Nephron (organoid): ENCODE results near the gene CFAP221.
A peak's percentile ranks its signal among the peaks of the same experiment; 100 is the strongest.

Source experiments
- H3K27ac Mint-ChIP-seq, 3 experiments: 2 replicates each; pipeline ENCODE4 v1.8.0; 2020; ENCODE audit warnings: mixed read lengths in 3 of 3, mild to moderate bottlenecking in 2 of 3, moderate library complexity in 1 of 3
- H3K27me3 Mint-ChIP-seq: 2 replicates; pipeline ENCODE4 v1.8.0; 2021; ENCODE audit warnings: low read depth, mild to moderate bottlenecking, moderate library complexity, mixed read lengths
- H3K36me3 Mint-ChIP-seq: 2 replicates; pipeline ENCODE4 v1.8.0; 2020; ENCODE audit warnings: low read depth, mixed read lengths
- H3K4me1 Mint-ChIP-seq: 2 replicates; pipeline ENCODE4 v1.8.0; 2020; ENCODE audit warnings: mixed read lengths
- H3K4me3 Mint-ChIP-seq, 3 experiments: 2 replicates each; pipeline ENCODE4 v1.8.0; 2020; ENCODE audit warnings: mild to moderate bottlenecking in 3 of 3, mixed read lengths in 3 of 3, moderate library complexity in 2 of 3
- H3K9me3 Mint-ChIP-seq: 2 replicates; pipeline ENCODE4 v1.8.0; 2020; ENCODE audit warnings: mixed read lengths
- TF ChIP-seq, protein P1 (sequence below), 3 experiments: fragments of 200-600 bp; sonication (generic); IDR thresholded peaks; one replicate each; pipeline ENCODE4 v1.5.0; 2021; ENCODE audit warnings: antibody characterized with exemption in 3 of 3; ENCODE audit not compliant: unreplicated experiment in 3 of 3

Gene CFAP221

DNA sequence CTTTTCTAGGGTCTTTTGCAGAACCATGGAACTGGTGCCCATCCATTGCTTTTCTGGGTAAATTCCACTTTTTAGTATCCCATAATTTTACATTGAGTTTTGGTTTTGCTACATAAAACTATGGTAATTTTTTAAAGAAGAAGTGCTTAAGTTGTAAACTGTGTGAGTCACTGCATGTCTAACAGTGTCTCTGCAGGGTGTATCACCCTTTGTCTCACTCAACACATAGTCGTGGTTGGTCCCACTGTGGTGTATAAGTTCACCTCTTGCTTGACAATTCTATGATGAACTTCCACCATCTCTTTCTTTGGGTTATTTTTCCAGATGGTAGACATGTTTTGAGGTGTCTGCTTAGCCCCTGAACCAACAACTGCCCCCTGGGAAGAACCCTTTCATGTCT, 30.4 kb upstream of the CFAP221 start:
- Mint-ChIP-seq H3K9me3 (peaks cover 11% of the 10 kb centered on the region), H3K27me3 (peaks cover 35% of the 10 kb centered on the region), H3K4me1 (no peaks in the 10 kb centered on the region)

DNA sequence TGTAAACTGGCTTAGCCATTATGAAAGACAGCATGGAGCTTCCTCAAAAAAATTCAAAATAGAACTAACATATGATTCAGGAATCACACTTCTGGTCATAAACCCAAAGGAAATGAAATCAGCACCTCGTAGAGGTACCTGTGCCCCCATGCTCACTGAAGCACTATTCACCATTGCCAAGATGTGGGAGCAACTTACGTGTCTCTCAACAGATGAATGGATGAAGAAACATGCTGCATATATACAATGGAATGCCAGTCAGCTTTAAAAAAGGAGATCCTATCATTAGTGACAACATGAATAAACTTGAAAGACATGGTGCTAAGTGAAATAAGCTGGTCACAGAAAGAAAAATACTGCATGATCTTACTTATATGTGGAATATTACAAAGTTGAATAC, 28.1 kb upstream of the CFAP221 start:
- H3K36me3 Mint-ChIP-seq: peaks cover 18% of the 10 kb centered on the region
- H3K4me3 Mint-ChIP-seq: no peak overlapping the region
- peaks cover 2% of the 10 kb centered on the region for H3K4me1 Mint-ChIP-seq
- H3K27me3 Mint-ChIP-seq: peaks cover 45% of the 10 kb centered on the region
- TF ChIP-seq, protein P1, sequence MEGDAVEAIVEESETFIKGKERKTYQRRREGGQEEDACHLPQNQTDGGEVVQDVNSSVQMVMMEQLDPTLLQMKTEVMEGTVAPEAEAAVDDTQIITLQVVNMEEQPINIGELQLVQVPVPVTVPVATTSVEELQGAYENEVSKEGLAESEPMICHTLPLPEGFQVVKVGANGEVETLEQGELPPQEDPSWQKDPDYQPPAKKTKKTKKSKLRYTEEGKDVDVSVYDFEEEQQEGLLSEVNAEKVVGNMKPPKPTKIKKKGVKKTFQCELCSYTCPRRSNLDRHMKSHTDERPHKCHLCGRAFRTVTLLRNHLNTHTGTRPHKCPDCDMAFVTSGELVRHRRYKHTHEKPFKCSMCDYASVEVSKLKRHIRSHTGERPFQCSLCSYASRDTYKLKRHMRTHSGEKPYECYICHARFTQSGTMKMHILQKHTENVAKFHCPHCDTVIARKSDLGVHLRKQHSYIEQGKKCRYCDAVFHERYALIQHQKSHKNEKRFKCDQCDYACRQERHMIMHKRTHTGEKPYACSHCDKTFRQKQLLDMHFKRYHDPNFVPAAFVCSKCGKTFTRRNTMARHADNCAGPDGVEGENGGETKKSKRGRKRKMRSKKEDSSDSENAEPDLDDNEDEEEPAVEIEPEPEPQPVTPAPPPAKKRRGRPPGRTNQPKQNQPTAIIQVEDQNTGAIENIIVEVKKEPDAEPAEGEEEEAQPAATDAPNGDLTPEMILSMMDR (IDR thresholded peaks at IDR 0.05; ENCODE audit: unreplicated experiment in 3 of 3): no peak
- H3K27ac Mint-ChIP-seq: no peak overlapping the region
- peaks cover 11% of the 10 kb centered on the region for H3K9me3 Mint-ChIP-seq

More for the DNA sequence above, 30.4 kb upstream of the CFAP221 start:
- Mint-ChIP-seq H3K4me3 (no peak overlapping the region), H3K27ac (no peak overlapping the region), H3K36me3 (peaks cover 15% of the 10 kb centered on the region)
- TF ChIP-seq, protein P1 (IDR thresholded peaks at IDR 0.05; ENCODE audit: unreplicated experiment in 3 of 3): no peak

DNA sequence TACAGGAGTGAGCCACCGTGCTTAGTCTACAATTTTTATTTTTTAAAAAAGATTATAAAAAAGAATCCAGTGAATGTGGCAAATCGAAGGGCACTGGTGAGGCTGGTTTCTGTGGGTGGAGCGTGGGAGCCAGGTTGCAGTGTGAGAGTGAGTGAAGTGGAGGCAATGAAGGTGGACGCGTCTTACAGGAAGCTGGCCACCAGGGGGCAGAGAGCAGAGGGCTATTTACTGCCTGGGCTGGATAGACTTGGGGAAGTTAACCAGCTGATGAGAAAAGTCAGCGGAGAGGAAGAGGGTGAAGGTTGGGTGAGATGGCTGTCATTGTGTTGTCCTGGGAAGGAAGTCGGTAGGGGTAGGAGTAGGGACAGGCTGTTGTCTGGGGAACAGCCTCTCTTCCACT, 26.8 kb upstream of the CFAP221 start:
- H3K27ac Mint-ChIP-seq: peak overlapping the region in 1 of 3 experiments; percentile 16
- H3K27me3 Mint-ChIP-seq: peaks cover 58% of the 10 kb centered on the region
- H3K4me1 Mint-ChIP-seq: peaks cover 8% of the 10 kb centered on the region
- TF ChIP-seq, protein P1 (IDR thresholded peaks at IDR 0.05; ENCODE audit: unreplicated experiment in 3 of 3): peak in 2 of 3 experiments; percentile 33 to 51
- peaks cover 18% of the 10 kb centered on the region for H3K36me3 Mint-ChIP-seq
- peaks cover 11% of the 10 kb centered on the region for H3K9me3 Mint-ChIP-seq
- no peak overlapping the region for H3K4me3 Mint-ChIP-seq

DNA sequence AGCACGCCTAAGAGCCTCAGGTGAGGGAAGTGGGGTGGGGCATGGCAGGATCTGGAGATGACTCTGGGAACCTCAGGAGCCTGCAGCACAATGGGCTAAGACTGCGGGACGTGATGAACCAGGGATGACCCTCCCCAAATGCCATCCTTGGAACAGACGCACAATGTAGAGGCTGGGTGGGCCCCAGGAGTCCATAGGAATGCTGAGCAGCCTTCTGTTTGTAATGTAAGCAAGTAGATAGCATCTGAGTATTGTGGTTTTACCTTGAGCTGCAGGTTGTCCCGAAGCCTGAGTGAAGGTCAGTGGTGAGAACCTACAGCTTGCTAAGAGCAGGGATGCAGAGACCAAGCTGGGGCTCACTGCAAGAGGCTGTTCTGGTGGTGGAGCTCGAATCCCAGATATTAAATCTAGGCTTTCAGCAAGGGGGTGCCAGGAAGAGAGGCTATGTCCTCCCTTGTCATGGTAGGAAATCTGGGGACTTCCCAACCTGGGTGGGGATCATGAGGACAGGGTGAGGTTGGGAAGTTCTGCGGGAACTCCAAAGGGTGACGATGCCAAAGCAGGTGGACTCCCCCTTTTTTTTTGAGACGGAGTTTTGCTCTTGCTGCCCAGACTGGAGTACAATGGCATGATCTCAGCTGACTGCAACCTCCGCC, 25.7 kb upstream of the CFAP221 start:
- Mint-ChIP-seq H3K27me3 (peaks cover 65% of the 10 kb centered on the region), H3K27ac (no peak overlapping the region), H3K36me3 (peaks cover 18% of the 10 kb centered on the region), H3K4me1 (peaks cover 11% of the 10 kb centered on the region), H3K9me3 (peaks cover 11% of the 10 kb centered on the region), H3K4me3 (no peak overlapping the region)
- TF ChIP-seq, protein P1 (IDR thresholded peaks at IDR 0.05; ENCODE audit: unreplicated experiment in 3 of 3): no peak

DNA sequence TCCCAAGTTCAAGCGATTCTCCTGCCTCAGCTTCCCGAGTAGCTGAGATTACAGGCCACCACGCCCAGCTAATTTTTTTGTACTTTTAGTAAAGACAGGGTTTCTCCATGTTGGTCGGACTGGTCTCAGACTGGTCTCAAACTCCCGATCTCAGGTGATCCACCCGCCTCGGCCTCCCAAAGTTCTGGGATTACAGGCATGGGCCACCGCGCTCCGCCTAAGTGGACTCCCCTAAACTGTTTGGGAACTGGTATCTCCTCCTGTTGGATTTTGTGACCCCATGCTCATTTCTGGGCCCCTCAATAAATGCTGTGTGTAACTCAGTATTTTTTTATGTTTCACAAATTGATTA, 25.2 kb upstream of the CFAP221 start:
- TF ChIP-seq, protein P1 (IDR thresholded peaks at IDR 0.05; ENCODE audit: unreplicated experiment in 3 of 3): no peak
- Mint-ChIP-seq H3K27me3 (peaks cover 70% of the 10 kb centered on the region), H3K4me1 (peaks cover 15% of the 10 kb centered on the region), H3K4me3 (no peak overlapping the region), H3K9me3 (peaks cover 11% of the 10 kb centered on the region), H3K27ac (no peak overlapping the region), H3K36me3 (peaks cover 18% of the 10 kb centered on the region)
